Uterus (tissue), 4 donors: ENCODE data around the gene WDFY4. TPM values are rescaled to one million over a fixed set of nuclear protein-coding genes. Genes with fewer than 3 reads are reported as not detected.

Experiments used
- DNase-seq, 2 donors: peaks; one replicate each; pipeline ENCODE4 v3.0.0-alpha.2; 2019 to 2020
- H3K27ac ChIP-seq, 2 donors: fragments of 200-600 bp; sonication (generic); 1 replicate in 1 of 2; 2 replicates in 1 of 2; pipeline ENCODE4 v1.5.1; 2016 to 2018
- H3K27me3 ChIP-seq, 2 donors: fragments of 200-600 bp; sonication (generic); one replicate each; pipeline ENCODE4 v1.5.1; 2018 to 2019; ENCODE audit warnings: control low read depth in 1 of 2
- H3K36me3 ChIP-seq, 2 donors: fragments of 200-600 bp; sonication (generic); one replicate each; pipeline ENCODE4 v1.5.1; 2019; ENCODE audit warnings: control low read depth in 1 of 2
- H3K4me1 ChIP-seq, 2 donors: fragments of 200-600 bp; sonication (generic); one replicate each; pipeline ENCODE4 v1.5.1; 2018 to 2019; ENCODE audit warnings: control low read depth in 1 of 2
- H3K4me3 ChIP-seq, 2 donors: fragments of 200-600 bp; sonication (generic); 1 replicate in 1 of 2; 2 replicates in 1 of 2; pipeline ENCODE4 v1.5.1; 2018 to 2019; ENCODE audit warnings: mild to moderate bottlenecking in 1 of 2
- H3K9me3 ChIP-seq, 2 donors: fragments of 200-600 bp; sonication (generic); one replicate each; pipeline ENCODE4 v1.5.1; 2019; ENCODE audit warnings: control low read depth in 1 of 2
- POLR2A ChIP-seq, 2 donors: fragments of 450-650 bp; IDR thresholded peaks; one replicate each; pipeline ENCODE4 v1.6.1; 2016; ENCODE audit warnings: antibody characterized with exemption in 2 of 2, mild to moderate bottlenecking in 1 of 2, moderate library complexity in 1 of 2
- intact Hi-C: fragments of 100-400 bp; cut with DNase I; formaldehyde crosslinking; loops from one replicate; pipeline ENCODE4 v1.15.1; 2023; ENCODE audit warnings: low total_unique reads
- total RNA-seq, 4 donors: library from RNA; depleted of rRNA in 3 of 4; stranded (reverse); fragments of >200 nt in 3 of 4; gene quantifications; one replicate each; pipeline versions ENCODE4 v1.1.0 to v1.2.4, GENCODE V29; 2014 to 2023
- TF ChIP-seq, protein P1 (sequence below), 4 experiments: fragments of 200-600 bp in 2 of 4; fragments of 450-650 bp in 2 of 4; sonication (generic) in 2 of 4; IDR thresholded peaks; one replicate each; pipeline ENCODE4 v1.5.1; 2016 to 2019; ENCODE audit warnings: antibody characterized with exemption in 4 of 4, mild to moderate bottlenecking in 2 of 4, moderate library complexity in 1 of 4
- donor health status: DM: yes; HTN: yes; CAD: no.

The WDFY4 gene
- total RNA-seq, 4 donors from 2014 or later: 0.26 to 5.2 (median 1.2) TPM

DNA sequence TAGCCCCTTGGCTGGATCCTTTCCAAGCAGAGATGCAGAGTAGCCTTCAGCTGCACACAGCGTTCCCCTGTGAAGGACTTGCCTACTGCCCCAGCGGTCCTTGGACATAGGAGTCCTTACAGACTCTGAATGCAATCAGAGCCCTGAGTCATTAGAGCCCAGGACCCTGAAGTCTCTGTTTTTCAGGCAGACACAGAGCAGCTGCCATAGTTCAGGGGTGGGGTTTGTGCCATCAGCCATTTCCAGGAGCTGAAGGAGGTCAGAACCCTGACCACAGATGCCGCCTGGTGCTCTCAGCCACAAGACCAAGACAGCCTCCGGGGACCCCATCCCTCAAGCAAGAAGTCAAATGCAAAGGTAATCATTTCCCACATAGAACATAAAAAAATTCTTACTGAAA lies 32.8 kb upstream of the WDFY4 start:
- no peak for DNase-seq
- Histone ChIP-seq H3K27me3 (no peaks in the 10 kb centered on the region), H3K27ac (no peak overlapping the region), H3K4me3 (no peak overlapping the region), H3K4me1 (peaks cover 0 to 4% of the 10 kb centered on the region in 2 donors), H3K9me3 (no peaks in the 10 kb centered on the region), H3K36me3 (no peaks in the 10 kb centered on the region)
- TF ChIP-seq, protein P1, sequence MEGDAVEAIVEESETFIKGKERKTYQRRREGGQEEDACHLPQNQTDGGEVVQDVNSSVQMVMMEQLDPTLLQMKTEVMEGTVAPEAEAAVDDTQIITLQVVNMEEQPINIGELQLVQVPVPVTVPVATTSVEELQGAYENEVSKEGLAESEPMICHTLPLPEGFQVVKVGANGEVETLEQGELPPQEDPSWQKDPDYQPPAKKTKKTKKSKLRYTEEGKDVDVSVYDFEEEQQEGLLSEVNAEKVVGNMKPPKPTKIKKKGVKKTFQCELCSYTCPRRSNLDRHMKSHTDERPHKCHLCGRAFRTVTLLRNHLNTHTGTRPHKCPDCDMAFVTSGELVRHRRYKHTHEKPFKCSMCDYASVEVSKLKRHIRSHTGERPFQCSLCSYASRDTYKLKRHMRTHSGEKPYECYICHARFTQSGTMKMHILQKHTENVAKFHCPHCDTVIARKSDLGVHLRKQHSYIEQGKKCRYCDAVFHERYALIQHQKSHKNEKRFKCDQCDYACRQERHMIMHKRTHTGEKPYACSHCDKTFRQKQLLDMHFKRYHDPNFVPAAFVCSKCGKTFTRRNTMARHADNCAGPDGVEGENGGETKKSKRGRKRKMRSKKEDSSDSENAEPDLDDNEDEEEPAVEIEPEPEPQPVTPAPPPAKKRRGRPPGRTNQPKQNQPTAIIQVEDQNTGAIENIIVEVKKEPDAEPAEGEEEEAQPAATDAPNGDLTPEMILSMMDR (IDR thresholded peaks at IDR 0.05): no peak
- TF ChIP-seq POLR2A (IDR thresholded peaks at IDR 0.05): no peak
- intact Hi-C loops: loop anchor here (10.0 kb wide), 1 partner anchor 287 kb away; no protein-coding TSS in a partner anchor

DNA sequence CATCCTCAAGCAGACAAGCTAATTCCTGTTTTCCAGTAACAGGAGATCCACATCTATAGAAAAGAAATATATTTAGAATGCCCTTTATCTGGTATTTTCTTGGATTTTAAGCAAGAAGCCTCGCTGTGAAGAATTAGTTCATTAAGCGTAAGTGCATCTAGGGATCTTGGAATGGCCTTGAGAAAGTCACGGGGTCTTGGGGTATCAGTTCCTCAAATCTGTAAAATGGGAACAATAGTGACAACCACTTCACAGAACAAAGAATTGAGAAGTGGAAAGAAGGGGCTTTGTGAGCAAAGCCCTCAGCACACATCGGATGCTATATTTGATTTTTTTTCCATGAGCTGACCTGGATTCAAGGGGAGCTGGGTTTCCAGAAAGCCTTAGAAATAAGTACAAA lies 32.3 kb upstream of the WDFY4 start:
- Histone ChIP-seq H3K4me3 (no peak overlapping the region), H3K27ac (no peak overlapping the region), H3K27me3 (no peaks in the 10 kb centered on the region), H3K9me3 (no peaks in the 10 kb centered on the region), H3K4me1 (peaks cover 0 to 4% of the 10 kb centered on the region in 2 donors), H3K36me3 (no peaks in the 10 kb centered on the region)
- intact Hi-C loops: loop anchor here (10.0 kb wide), 1 partner anchor 288 kb away; no protein-coding TSS in a partner anchor
- DNase-seq: no peak
- TF ChIP-seq, protein P1 (IDR thresholded peaks at IDR 0.05): no peak
- no peak for TF ChIP-seq POLR2A (IDR thresholded peaks at IDR 0.05)

DNA sequence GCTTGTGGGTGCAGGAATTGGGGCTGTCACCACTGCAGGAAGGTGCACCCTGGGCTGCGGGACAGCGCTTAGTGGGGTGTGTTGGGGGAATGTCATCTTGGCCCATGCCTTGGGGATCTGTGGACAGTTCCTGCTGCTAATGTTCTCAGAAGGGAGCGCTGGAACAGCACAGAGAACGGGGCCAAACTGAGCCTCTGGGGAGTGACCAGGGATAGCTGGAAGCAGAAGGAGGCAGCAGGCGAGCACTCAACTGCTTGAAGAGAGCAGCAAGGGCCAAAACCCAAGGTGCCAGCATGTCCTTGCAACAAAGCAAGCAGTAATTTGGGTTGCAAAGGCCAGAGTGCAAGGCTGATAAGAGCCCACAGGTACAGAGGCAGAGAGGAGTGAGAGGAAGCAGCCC lies 31.3 kb upstream of the WDFY4 start:
- intact Hi-C loops: loop anchor here (10.0 kb wide), 1 partner anchor 289 kb away; no protein-coding TSS in a partner anchor
- no peak for DNase-seq
- no peaks in the 10 kb centered on the region for H3K36me3 ChIP-seq
- TF ChIP-seq, protein P1 (IDR thresholded peaks at IDR 0.05): no peak
- no peak for TF ChIP-seq POLR2A (IDR thresholded peaks at IDR 0.05)
- H3K4me1 ChIP-seq: peaks cover 0 to 4% of the 10 kb centered on the region in 2 donors
- H3K27me3 ChIP-seq: no peaks in the 10 kb centered on the region
- H3K9me3 ChIP-seq: no peaks in the 10 kb centered on the region
- H3K27ac ChIP-seq: no peak overlapping the region
- no peak overlapping the region for H3K4me3 ChIP-seq

DNA sequence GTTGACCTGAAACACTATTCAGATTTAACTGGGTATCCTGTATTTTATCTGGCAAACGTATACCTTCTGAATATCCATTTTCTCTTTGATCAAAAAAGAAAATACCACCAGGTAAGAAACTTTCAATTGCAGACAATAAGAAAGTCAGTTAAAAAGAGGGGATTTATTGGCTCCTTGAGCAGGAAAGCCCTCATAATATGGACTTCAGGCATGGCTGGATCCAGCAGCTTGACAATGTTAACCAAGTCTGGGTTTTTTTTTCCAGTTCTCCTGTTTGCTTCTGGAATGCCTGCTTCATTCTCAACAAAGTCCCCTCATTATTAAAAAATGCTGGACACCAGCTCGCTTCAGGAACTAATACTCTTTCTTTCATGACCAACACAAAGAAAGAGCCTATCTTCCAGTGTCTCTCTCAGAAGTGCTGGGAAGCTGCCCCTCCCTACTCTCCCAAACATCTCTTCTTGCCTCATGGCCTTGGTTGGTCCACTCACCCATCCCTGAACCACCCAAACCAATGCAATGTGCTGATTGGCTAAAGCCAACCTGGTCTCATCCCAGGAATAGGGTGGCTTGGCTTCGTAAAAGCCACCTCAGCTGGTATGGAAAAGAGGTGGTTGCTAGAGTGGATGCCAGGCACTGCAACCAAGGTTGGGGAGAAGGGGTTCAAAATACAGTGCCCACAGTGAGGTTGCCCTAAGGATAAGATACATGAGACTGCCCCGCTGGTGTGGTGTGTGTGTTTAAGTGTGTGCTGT lies 30.6 kb upstream of the WDFY4 start:
- Histone ChIP-seq H3K27me3 (no peaks in the 10 kb centered on the region), H3K4me3 (no peak overlapping the region), H3K36me3 (no peaks in the 10 kb centered on the region), H3K9me3 (no peaks in the 10 kb centered on the region), H3K27ac (no peak overlapping the region), H3K4me1 (peaks cover 0 to 4% of the 10 kb centered on the region in 2 donors)
- no peak for TF ChIP-seq POLR2A (IDR thresholded peaks at IDR 0.05)
- TF ChIP-seq, protein P1 (IDR thresholded peaks at IDR 0.05): no peak
- no peak for DNase-seq
- intact Hi-C loops: loop anchor here (10.0 kb wide), 1 partner anchor 289 kb away; no protein-coding TSS in a partner anchor
